HUES6 (cell line): ENCODE results near the gene ZPBP2.

ENCODE experiments used
- H3K27ac ChIP-seq: 2 replicates; pipeline ENCODE4 v1.7.0; 2013; ENCODE audit warnings: low read depth, mild to moderate bottlenecking, low read length, inconsistent platforms
- H3K27me3 ChIP-seq: 2 replicates; pipeline ENCODE4 v1.6.1; 2013; ENCODE audit warnings: low read length; ENCODE audit not compliant: control insufficient read depth, insufficient read depth
- H3K36me3 ChIP-seq: 2 replicates; pipeline ENCODE4 v1.6.1; 2013; ENCODE audit warnings: low read length; ENCODE audit not compliant: control insufficient read depth, insufficient read depth
- H3K4me1 ChIP-seq: 2 replicates; pipeline ENCODE4 v1.6.1; 2013; ENCODE audit warnings: low read length; ENCODE audit not compliant: control insufficient read depth, insufficient read depth
- H3K4me3 ChIP-seq: 2 replicates; pipeline ENCODE4 v1.5.1; 2013; ENCODE audit warnings: low read depth, low read length
- H3K9ac ChIP-seq: one replicate; pipeline ENCODE4 v1.6.1; 2013; ENCODE audit warnings: mild to moderate bottlenecking, low read length
- H3K9me3 ChIP-seq: 2 replicates; pipeline ENCODE4 v1.6.1; 2013; ENCODE audit warnings: low read depth, low read length; ENCODE audit not compliant: control insufficient read depth, insufficient read depth

Gene ZPBP2

GRCh38 chr17:39915559-39915958, 47.6 kb downstream of the ZPBP2 start:
- Histone ChIP-seq H3K27me3 (no peaks in the 10 kb centered on the region), H3K36me3 (peaks cover 21% of the 10 kb centered on the region), H3K4me3 (no peak overlapping the region), H3K9ac (no peak overlapping the region), H3K9me3 (no peaks in the 10 kb centered on the region), H3K4me1 (no peaks in the 10 kb centered on the region), H3K27ac (no peak overlapping the region)

- Histone ChIP-seq H3K9ac (no peak overlapping the region), H3K9me3 (no peaks in the 10 kb centered on the region), H3K27me3 (no peaks in the 10 kb centered on the region), H3K27ac (no peak overlapping the region), H3K4me1 (no peaks in the 10 kb centered on the region), H3K4me3 (no peak overlapping the region), H3K36me3 (peaks cover 29% of the 10 kb centered on the region)
Measured at GRCh38 chr17:39916918-39917317, 48.9 kb downstream of the ZPBP2 start.

- Histone ChIP-seq H3K9ac (no peak overlapping the region), H3K4me3 (no peak overlapping the region), H3K36me3 (peaks cover 51% of the 10 kb centered on the region), H3K9me3 (no peaks in the 10 kb centered on the region), H3K27me3 (no peaks in the 10 kb centered on the region), H3K4me1 (peaks cover under 1% of the 10 kb centered on the region; the same call in 1 of the 2 replicates), H3K27ac (no peak overlapping the region)
Measured at GRCh38 chr17:39919087-39919683, 51.2 kb downstream of the ZPBP2 start.

- no peaks in the 10 kb centered on the region for H3K27me3 ChIP-seq
- H3K27ac ChIP-seq: no peak overlapping the region
- no peaks in the 10 kb centered on the region for H3K9me3 ChIP-seq
- H3K9ac ChIP-seq: no peak overlapping the region
- peaks cover 8% of the 10 kb centered on the region; the same call in 1 of the 2 replicates for H3K4me1 ChIP-seq
- no peak overlapping the region for H3K4me3 ChIP-seq
- peaks cover 51% of the 10 kb centered on the region for H3K36me3 ChIP-seq
Measured at GRCh38 chr17:39920218-39921210, 52.5 kb downstream of the ZPBP2 start.

- Histone ChIP-seq H3K27ac (no peak overlapping the region), H3K36me3 (peaks cover 51% of the 10 kb centered on the region), H3K4me1 (peaks cover 15% of the 10 kb centered on the region; the same call in 1 of the 2 replicates), H3K9ac (no peak overlapping the region), H3K27me3 (no peaks in the 10 kb centered on the region), H3K4me3 (no peak overlapping the region), H3K9me3 (no peaks in the 10 kb centered on the region)
Measured at GRCh38 chr17:39921323-39921722, 53.3 kb downstream of the ZPBP2 start.

GRCh38 chr17:39922006-39922405, 54.0 kb downstream of the ZPBP2 start:
- no peaks in the 10 kb centered on the region for H3K27me3 ChIP-seq
- H3K27ac ChIP-seq: no peak overlapping the region
- no peak overlapping the region for H3K4me3 ChIP-seq
- peaks cover 48% of the 10 kb centered on the region for H3K36me3 ChIP-seq
- no peak overlapping the region for H3K9ac ChIP-seq
- no peaks in the 10 kb centered on the region for H3K9me3 ChIP-seq
- H3K4me1 ChIP-seq: peaks cover 18% of the 10 kb centered on the region; the same call in 1 of the 2 replicates

GRCh38 chr17:39923230-39923629, 55.2 kb downstream of the ZPBP2 start:
- H3K9me3 ChIP-seq: no peaks in the 10 kb centered on the region
- H3K4me3 ChIP-seq: no peak overlapping the region
- no peaks in the 10 kb centered on the region for H3K27me3 ChIP-seq
- H3K27ac ChIP-seq: no peak overlapping the region
- peaks cover 20% of the 10 kb centered on the region for H3K4me1 ChIP-seq
- H3K36me3 ChIP-seq: peaks cover 47% of the 10 kb centered on the region
- no peak overlapping the region for H3K9ac ChIP-seq

GRCh38 chr17:39923836-39924690, 56.1 kb downstream of the ZPBP2 start:
- Histone ChIP-seq H3K9me3 (no peaks in the 10 kb centered on the region), H3K27ac (no peak overlapping the region), H3K27me3 (no peaks in the 10 kb centered on the region), H3K36me3 (peaks cover 45% of the 10 kb centered on the region), H3K4me1 (peaks cover 25% of the 10 kb centered on the region), H3K9ac (no peak overlapping the region), H3K4me3 (no peak overlapping the region)

- Histone ChIP-seq H3K4me3 (no peak overlapping the region), H3K9ac (no peak overlapping the region), H3K36me3 (peaks cover 42% of the 10 kb centered on the region), H3K4me1 (peaks cover 25% of the 10 kb centered on the region), H3K9me3 (no peaks in the 10 kb centered on the region), H3K27me3 (no peaks in the 10 kb centered on the region), H3K27ac (no peak overlapping the region)
Measured at GRCh38 chr17:39924691-39925055, 56.7 kb downstream of the ZPBP2 start.

- Histone ChIP-seq H3K4me3 (no peak overlapping the region), H3K9ac (no peak overlapping the region)
Measured at GRCh38 chr17:39925282-39926134, 57.5 kb downstream of the ZPBP2 start.

More at GRCh38 chr17:39925282-39926134, 57.5 kb downstream of the ZPBP2 start:
- Histone ChIP-seq H3K27me3 (no peaks in the 10 kb centered on the region), H3K36me3 (peaks cover 35% of the 10 kb centered on the region), H3K9me3 (no peaks in the 10 kb centered on the region), H3K27ac (no peak overlapping the region), H3K4me1 (peaks cover 25% of the 10 kb centered on the region)
